ENCODE data around the gene HES5. TPM values are rescaled to one million over a fixed set of nuclear protein-coding genes. Genes with fewer than 3 reads are reported as not detected.

HES5 gene
- total RNA-seq, 4 donors from 2014 or later, result 8.1 to 32.5 (median 9.6) TPM

- peak within 1 kb of the TSS; percentile 84 for H3K4me3 ChIP-seq (ENCODE audit: low read depth, poor library complexity, severe bottlenecking)
- TF ChIP-seq POLR2A (IDR thresholded peaks at IDR 0.05), result no peak
- TF ChIP-seq CTCF (IDR thresholded peaks at IDR 0.05), result no peak
- peak; percentile 91 to 98 for DNase-seq (ENCODE audit: low spot score in 2 of 2)
- intact Hi-C loops (cut with DNase I; ENCODE audit: low total_unique reads), result no loop called here
- 1 to 2% methylated on average over 29 to 30 of the region's 107 CpGs for WGBS, 2 donors
These were observed 3.9 kb downstream of the HES5 start, which contains the start of gene PANK4 for GRCh38 chr1:2525920-2526823. PANK4 (minus strand) TSS chr1:2526596; CDS start chr1:2526587, 9 bp downstream.

GRCh38 chr1:2525572-2525919, 4.5 kb downstream of the HES5 start:
- intact Hi-C loops (cut with DNase I; ENCODE audit: low total_unique reads), result no loop called here
- no peak for DNase-seq (ENCODE audit: low spot score in 2 of 2)
- peak overlapping the region; percentile 84 for H3K4me3 ChIP-seq (ENCODE audit: low read depth, poor library complexity, severe bottlenecking)
- TF ChIP-seq POLR2A (IDR thresholded peaks at IDR 0.05) (no peak), CTCF (IDR thresholded peaks at IDR 0.05) (no peak)
- WGBS, 2 donors, result 4 to 9% methylated on average over 11 to 17 of the region's 20 CpGs

- no peak for TF ChIP-seq POLR2A (IDR thresholded peaks at IDR 0.05)
- no peak for TF ChIP-seq CTCF (IDR thresholded peaks at IDR 0.05)
- WGBS, 2 donors, result 73 to 81% methylated on average over 10 of the region's 10 CpGs
- no peak for DNase-seq (ENCODE audit: low spot score in 2 of 2)
- no peak overlapping the region for H3K4me3 ChIP-seq (ENCODE audit: low read depth, poor library complexity, severe bottlenecking)
- intact Hi-C loops (cut with DNase I; ENCODE audit: low total_unique reads), result no loop called here
These were observed 6.0 kb downstream of the HES5 start for GRCh38 chr1:2523891-2524609.

- no peak for DNase-seq (ENCODE audit: low spot score in 2 of 2)
These were observed 6.7 kb downstream of the HES5 start for GRCh38 chr1:2523191-2523890.

More at GRCh38 chr1:2523191-2523890, 6.7 kb downstream of the HES5 start:
- TF ChIP-seq POLR2A (IDR thresholded peaks at IDR 0.05) (no peak), CTCF (IDR thresholded peaks at IDR 0.05) (no peak)
- 77 to 81% methylated on average over 24 to 29 of the region's 32 CpGs for WGBS, 2 donors
- H3K4me3 ChIP-seq (ENCODE audit: low read depth, poor library complexity, severe bottlenecking), result no peak overlapping the region
- intact Hi-C loops (cut with DNase I; ENCODE audit: low total_unique reads), result no loop called here
